HG03139 (cell line): ENCODE measurements around the gene PIK3IP1.
"Not testable (repeated sequence)": the region's sequence is repeated elsewhere in the genome, so short reads cannot be mapped to it uniquely, and the experiment has no call there.

Source experiments
- ATAC-seq: cut with Tn5 transposase; IDR thresholded peaks from one replicate; pipeline ENCODE4 v1.9.1; 2021; ENCODE audit not compliant: unreplicated experiment

The PIK3IP1 gene

GRCh38 chr22:31253949-31254348 lies 38.3 kb downstream of the PIK3IP1 start:
- no peak for ATAC-seq

- ATAC-seq = no peak
These were observed 41.3 kb downstream of the PIK3IP1 start for GRCh38 chr22:31250740-31251600.

GRCh38 chr22:31248965-31249958 lies 43.0 kb downstream of the PIK3IP1 start:
- ATAC-seq = no peak

GRCh38 chr22:31248138-31248745 lies 44.0 kb downstream of the PIK3IP1 start:
- ATAC-seq = no peak

GRCh38 chr22:31247726-31248125 lies 44.6 kb downstream of the PIK3IP1 start:
- no peak for ATAC-seq

- no peak for ATAC-seq
These were observed 45.6 kb downstream of the PIK3IP1 start for GRCh38 chr22:31246687-31247086.

GRCh38 chr22:31245998-31246397 lies 46.3 kb downstream of the PIK3IP1 start:
- not testable (repeated sequence) for ATAC-seq

GRCh38 chr22:31244943-31245451 lies 47.3 kb downstream of the PIK3IP1 start:
- no peak for ATAC-seq

- no peak for ATAC-seq
These were observed 48.0 kb downstream of the PIK3IP1 start for GRCh38 chr22:31244046-31244942.

- no peak for ATAC-seq
These were observed 48.8 kb downstream of the PIK3IP1 start for GRCh38 chr22:31243339-31244045.

- no peak for ATAC-seq
These were observed 50.4 kb downstream of the PIK3IP1 start for GRCh38 chr22:31241936-31242335.

GRCh38 chr22:31241200-31241599 lies 51.1 kb downstream of the PIK3IP1 start:
- no peak for ATAC-seq

- ATAC-seq = no peak
These were observed 52.4 kb downstream of the PIK3IP1 start for GRCh38 chr22:31239771-31240370.

- no peak for ATAC-seq
These were observed 54.2 kb downstream of the PIK3IP1 start for GRCh38 chr22:31238057-31238456.

- not testable (repeated sequence) for ATAC-seq
These were observed 56.2 kb downstream of the PIK3IP1 start for GRCh38 chr22:31236044-31236443.

GRCh38 chr22:31235081-31235480 lies 57.2 kb downstream of the PIK3IP1 start:
- no peak for ATAC-seq

GRCh38 chr22:31233001-31233400 lies 59.3 kb downstream of the PIK3IP1 start:
- ATAC-seq = no peak
